Esophagus muscularis mucosa (tissue), 3 donors: ENCODE measurements around the gene KRCC1.

Experiments
- CTCF ChIP-seq, 3 experiments: fragments of 200-600 bp in 2 of 3; fragments of 450-650 bp in 1 of 3; sonication (generic) in 2 of 3; IDR thresholded peaks; one replicate each; pipeline ENCODE4 v1.5.1; 2017 to 2019; ENCODE audit warnings: antibody characterized with exemption in 3 of 3, mild to moderate bottlenecking in 2 of 3, moderate library complexity in 1 of 3
- EP300 ChIP-seq: sonication (generic); formaldehyde crosslinking; IDR thresholded peaks from one replicate; pipeline ENCODE4 v1.6.1; 2017; ENCODE audit warnings: antibody characterized with exemption

GRCh38 chr2:88081924-88082608, 26.5 kb upstream of the KRCC1 start:
- no peak for TF ChIP-seq CTCF (IDR thresholded peaks at IDR 0.05)
- no peak for TF ChIP-seq EP300
